ENCODE measurements around the gene ASCC3. TPM values are rescaled to one million over a fixed set of nuclear protein-coding genes. Genes with fewer than 3 reads are reported as not detected.

ASCC3 gene
- total and polyA plus RNA-seq, 2 experiments from 2014 or later, result 92.9 to 129 TPM

DNA sequence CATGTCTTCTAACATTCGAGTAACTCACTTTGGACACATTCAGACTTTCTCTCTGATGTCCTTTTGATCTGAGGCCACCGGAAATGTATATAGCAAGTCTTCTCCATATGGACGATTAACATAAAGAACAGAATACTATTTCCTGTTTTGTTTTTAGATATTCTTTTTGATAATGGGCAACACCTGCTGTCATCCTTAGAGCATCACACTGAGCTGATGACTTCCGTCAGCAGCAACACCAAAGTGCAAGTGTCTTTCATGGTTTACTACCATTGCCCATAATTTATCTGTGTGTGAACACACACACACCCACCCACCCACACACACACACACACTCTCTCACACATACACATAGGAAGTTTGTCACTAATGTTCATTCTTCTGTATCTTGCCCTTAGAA is 303.7 kb downstream of the ASCC3 start (continued):
- TF ChIP-seq, protein P1, sequence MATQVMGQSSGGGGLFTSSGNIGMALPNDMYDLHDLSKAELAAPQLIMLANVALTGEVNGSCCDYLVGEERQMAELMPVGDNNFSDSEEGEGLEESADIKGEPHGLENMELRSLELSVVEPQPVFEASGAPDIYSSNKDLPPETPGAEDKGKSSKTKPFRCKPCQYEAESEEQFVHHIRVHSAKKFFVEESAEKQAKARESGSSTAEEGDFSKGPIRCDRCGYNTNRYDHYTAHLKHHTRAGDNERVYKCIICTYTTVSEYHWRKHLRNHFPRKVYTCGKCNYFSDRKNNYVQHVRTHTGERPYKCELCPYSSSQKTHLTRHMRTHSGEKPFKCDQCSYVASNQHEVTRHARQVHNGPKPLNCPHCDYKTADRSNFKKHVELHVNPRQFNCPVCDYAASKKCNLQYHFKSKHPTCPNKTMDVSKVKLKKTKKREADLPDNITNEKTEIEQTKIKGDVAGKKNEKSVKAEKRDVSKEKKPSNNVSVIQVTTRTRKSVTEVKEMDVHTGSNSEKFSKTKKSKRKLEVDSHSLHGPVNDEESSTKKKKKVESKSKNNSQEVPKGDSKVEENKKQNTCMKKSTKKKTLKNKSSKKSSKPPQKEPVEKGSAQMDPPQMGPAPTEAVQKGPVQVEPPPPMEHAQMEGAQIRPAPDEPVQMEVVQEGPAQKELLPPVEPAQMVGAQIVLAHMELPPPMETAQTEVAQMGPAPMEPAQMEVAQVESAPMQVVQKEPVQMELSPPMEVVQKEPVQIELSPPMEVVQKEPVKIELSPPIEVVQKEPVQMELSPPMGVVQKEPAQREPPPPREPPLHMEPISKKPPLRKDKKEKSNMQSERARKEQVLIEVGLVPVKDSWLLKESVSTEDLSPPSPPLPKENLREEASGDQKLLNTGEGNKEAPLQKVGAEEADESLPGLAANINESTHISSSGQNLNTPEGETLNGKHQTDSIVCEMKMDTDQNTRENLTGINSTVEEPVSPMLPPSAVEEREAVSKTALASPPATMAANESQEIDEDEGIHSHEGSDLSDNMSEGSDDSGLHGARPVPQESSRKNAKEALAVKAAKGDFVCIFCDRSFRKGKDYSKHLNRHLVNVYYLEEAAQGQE (IDR thresholded peaks at IDR 0.05; ENCODE audit: unreplicated experiment), result no peak
- TF ChIP-seq, protein P2, sequence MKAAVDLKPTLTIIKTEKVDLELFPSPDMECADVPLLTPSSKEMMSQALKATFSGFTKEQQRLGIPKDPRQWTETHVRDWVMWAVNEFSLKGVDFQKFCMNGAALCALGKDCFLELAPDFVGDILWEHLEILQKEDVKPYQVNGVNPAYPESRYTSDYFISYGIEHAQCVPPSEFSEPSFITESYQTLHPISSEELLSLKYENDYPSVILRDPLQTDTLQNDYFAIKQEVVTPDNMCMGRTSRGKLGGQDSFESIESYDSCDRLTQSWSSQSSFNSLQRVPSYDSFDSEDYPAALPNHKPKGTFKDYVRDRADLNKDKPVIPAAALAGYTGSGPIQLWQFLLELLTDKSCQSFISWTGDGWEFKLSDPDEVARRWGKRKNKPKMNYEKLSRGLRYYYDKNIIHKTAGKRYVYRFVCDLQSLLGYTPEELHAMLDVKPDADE (IDR thresholded peaks at IDR 0.05), result no peak
- TF ChIP-seq CREB1 (CRISPR knock-in tag; IDR thresholded peaks at IDR 0.05; ENCODE audit: low read depth), result no peak

DNA sequence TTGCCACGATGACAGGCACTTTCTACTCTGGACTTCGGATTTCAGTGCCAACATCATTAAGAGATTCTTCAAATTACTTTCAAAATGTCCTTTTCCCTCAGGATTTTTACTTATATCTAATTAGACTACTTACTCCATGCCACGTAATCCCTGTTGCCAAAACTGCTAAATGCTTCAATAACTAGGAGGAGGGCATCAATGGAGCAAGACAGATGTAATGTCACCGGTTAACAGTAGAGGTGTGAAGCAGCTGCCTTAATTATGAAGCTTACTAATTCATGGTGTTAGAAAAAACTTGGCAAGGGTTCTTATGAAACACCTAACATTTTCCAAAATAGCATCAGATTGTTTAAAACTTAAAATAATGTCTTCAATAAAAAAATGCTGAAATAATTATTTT is 305.2 kb downstream of the ASCC3 start:
- H3K79me2 ChIP-seq (replicated peaks; ENCODE audit: insufficient read depth), result no peaks in the 10 kb centered on the region
- H3K36me3 Mint-ChIP-seq (ENCODE audit: low read depth), result peaks cover 10% of the 10 kb centered on the region
- no peak overlapping the region for H3K27ac ChIP-seq (ENCODE audit: low read depth)
- H3K4me3 Mint-ChIP-seq, result no peak overlapping the region
- H3K4me3 ChIP-seq, result no peak overlapping the region
- H3K27me3 Mint-ChIP-seq (ENCODE audit: insufficient read depth, low read depth, poor library complexity), result no peaks in the 10 kb centered on the region
- no peak overlapping the region for H3K4me2 ChIP-seq
- no peaks in the 10 kb centered on the region for H4K20me1 ChIP-seq (replicated peaks; ENCODE audit: insufficient read depth)
- H3K4me1 Mint-ChIP-seq, result no peaks in the 10 kb centered on the region
- H2AFZ ChIP-seq, result no peak overlapping the region
- TF ChIP-seq POLR2AphosphoS5 (IDR thresholded peaks at IDR 0.05; ENCODE audit: low read depth) (no peak), EZH2 (IDR thresholded peaks at IDR 0.05; ENCODE audit: low read depth, unreplicated experiment) (no peak), JUNB (IDR thresholded peaks at IDR 0.05; ENCODE audit: unreplicated experiment) (no peak), NANOG (IDR thresholded peaks at IDR 0.05; ENCODE audit: borderline replicate concordance) (no peak)
- TF ChIP-seq, protein P1 (IDR thresholded peaks at IDR 0.05; ENCODE audit: unreplicated experiment), result no peak
- TF ChIP-seq, protein P2 (IDR thresholded peaks at IDR 0.05), result no peak
- H3K9me2 ChIP-seq (ENCODE audit: insufficient read depth), result no peaks in the 10 kb centered on the region; the same call in 1 of the 2 replicates
- ATAC-seq (no peak), DNase-seq (ENCODE audit: low spot score) (no peak)
- peaks cover 3% of the 10 kb centered on the region; the same call in 1 of the 2 replicates for H3K36me3 ChIP-seq (ENCODE audit: insufficient read depth)
- no peaks in the 10 kb centered on the region for H3K27me3 ChIP-seq (ENCODE audit: insufficient read depth)
- no peak overlapping the region for H3K27ac Mint-ChIP-seq
- no peaks in the 10 kb centered on the region; the same call in 2 of the 3 replicates for H3K9me3 Mint-ChIP-seq
- H3F3A ChIP-seq (replicated peaks; ENCODE audit: low read depth), result no peaks in the 10 kb centered on the region
- H3K4me1 ChIP-seq (ENCODE audit: insufficient read depth), result no peaks in the 10 kb centered on the region

Measured in GM23338 (cell line).